HG02884 (cell line): ENCODE data around the gene KMT2C.

ENCODE experiments used
- ATAC-seq: cut with Tn5 transposase; IDR thresholded peaks from one replicate; pipeline ENCODE4 v1.9.1; 2021; ENCODE audit warnings: mild to moderate bottlenecking, moderate library complexity; ENCODE audit not compliant: unreplicated experiment

KMT2C gene

GRCh38 chr7:152149363-152149762 is 286.4 kb downstream of the KMT2C start:
- no peak for ATAC-seq

GRCh38 chr7:152148706-152149105 is 287.1 kb downstream of the KMT2C start:
- no peak for ATAC-seq

GRCh38 chr7:152145853-152146466 is 289.8 kb downstream of the KMT2C start:
- no peak for ATAC-seq

GRCh38 chr7:152144557-152145245 is 291.1 kb downstream of the KMT2C start:
- no peak for ATAC-seq

GRCh38 chr7:152142976-152143595 is 292.7 kb downstream of the KMT2C start:
- no peak for ATAC-seq

- ATAC-seq, result no peak
Observed at GRCh38 chr7:152140560-152140959, 295.2 kb downstream of the KMT2C start.

- no peak for ATAC-seq
Observed at GRCh38 chr7:152140067-152140466, 295.7 kb downstream of the KMT2C start.

- no peak for ATAC-seq
Observed at GRCh38 chr7:152137476-152138025, 298.3 kb downstream of the KMT2C start.

- no peak for ATAC-seq
Observed at GRCh38 chr7:152136686-152137085, 299.1 kb downstream of the KMT2C start.

GRCh38 chr7:152133804-152134203 is 302.0 kb downstream of the KMT2C start:
- no peak for ATAC-seq

GRCh38 chr7:152132812-152133211 is 303.0 kb downstream of the KMT2C start:
- ATAC-seq, result no peak

- no peak for ATAC-seq
Observed at GRCh38 chr7:152131981-152132494, 303.8 kb downstream of the KMT2C start.

GRCh38 chr7:152130658-152131590 is 304.9 kb downstream of the KMT2C start:
- no peak for ATAC-seq

- no peak for ATAC-seq
Observed at GRCh38 chr7:152129682-152130081, 306.1 kb downstream of the KMT2C start.

GRCh38 chr7:152128741-152129461 is 306.9 kb downstream of the KMT2C start:
- ATAC-seq, result no peak

- ATAC-seq, result no peak
Observed at GRCh38 chr7:152128252-152128651, 307.6 kb downstream of the KMT2C start.

GRCh38 chr7:152127229-152127628 is 308.6 kb downstream of the KMT2C start:
- ATAC-seq, result no peak

- no peak for ATAC-seq
Observed at GRCh38 chr7:152126741-152127140, 309.1 kb downstream of the KMT2C start.

- no peak for ATAC-seq
Observed at GRCh38 chr7:152122540-152122939, 313.3 kb downstream of the KMT2C start.

- no peak for ATAC-seq
Observed at GRCh38 chr7:152121432-152121831, 314.4 kb downstream of the KMT2C start.
